Panc1 (cell line): ENCODE measurements around the gene POFUT2.
"Not testable (repeated sequence)": the region's sequence is repeated elsewhere in the genome, so short reads cannot be mapped to it uniquely, and the experiment has no call there.

Source experiments
- CTCF ChIP-seq: fragments of 450-650 bp; IDR thresholded peaks from 2 replicates; pipeline ENCODE4 v1.5.1; 2017; ENCODE audit warnings: mild to moderate bottlenecking
- POLR2AphosphoS5 ChIP-seq: IDR thresholded peaks from 2 replicates; pipeline ENCODE4 v1.6.1; 2012; ENCODE audit warnings: mild to moderate bottlenecking, low read depth, low read length, moderate library complexity
- REST ChIP-seq, 2 experiments: IDR thresholded peaks; 2 replicates each; pipeline ENCODE4 v1.6.1; 2011 to 2012; ENCODE audit warnings: low read depth in 2 of 2, control low read depth in 1 of 2, low read length in 1 of 2, mild to moderate bottlenecking in 1 of 2, moderate library complexity in 1 of 2; ENCODE audit not compliant: insufficient read depth in 1 of 2

GRCh38 chr21:45315676-45316470, 28.2 kb upstream of the POFUT2 start:
- not testable (repeated sequence) for TF ChIP-seq REST (IDR thresholded peaks at IDR 0.05; ENCODE audit: insufficient read depth in 1 of 2, low read depth in 2 of 2, low read length in 1 of 2); CTCF; POLR2AphosphoS5
